Upper lobe of left lung (tissue), 6 donors: Measurements from ENCODE around the gene PDE4C. TPM values are rescaled to one million over a fixed set of nuclear protein-coding genes. Genes with fewer than 3 reads are reported as not detected.
A peak's percentile ranks its signal among the peaks of the same experiment; 100 is the strongest.
"Not testable (repeated sequence)": the region's sequence is repeated elsewhere in the genome, so short reads cannot be mapped to it uniquely, and the experiment has no call there.

Source experiments
- ATAC-seq, 2 donors: fragments of 200-7000 bp; cut with Tn5 transposase; one replicate each; pipeline ENCODE4 v1.9.1; 2022; ENCODE audit warnings: mild to moderate bottlenecking in 2 of 2, moderate library complexity in 2 of 2; ENCODE audit not compliant: low FRiP score in 2 of 2
- DNase-seq, 2 donors: peaks; one replicate each; pipeline ENCODE4 v3.0.0-alpha.2; 2019 to 2020
- H3K27ac ChIP-seq, 4 donors: fragments of 200-600 bp; sonication (generic); one replicate each; pipeline ENCODE4 v1.5.1; 2016 to 2019
- H3K27me3 ChIP-seq, 4 donors: fragments of 200-600 bp; sonication (generic); one replicate each; pipeline ENCODE4 v1.5.1; 2017 to 2019
- H3K36me3 ChIP-seq, 4 donors: fragments of 200-600 bp; sonication (generic); one replicate each; pipeline ENCODE4 v1.5.1; 2016 to 2019
- H3K4me1 ChIP-seq, 4 donors: fragments of 200-600 bp; sonication (generic); one replicate each; pipeline ENCODE4 v1.5.1; 2018 to 2019
- H3K4me3 ChIP-seq, 4 donors: fragments of 200-600 bp; sonication (generic); one replicate each; pipeline ENCODE4 v1.5.1; 2017 to 2019; ENCODE audit warnings: mild to moderate bottlenecking in 2 of 4, moderate library complexity in 1 of 4
- H3K9me3 ChIP-seq, 4 donors: fragments of 200-600 bp; sonication (generic); one replicate each; pipeline ENCODE4 v1.5.1; 2018 to 2019
- EP300 ChIP-seq, 4 donors: sonication (generic); formaldehyde crosslinking; IDR thresholded peaks; one replicate each; pipeline ENCODE4 v1.5.1; 2017; ENCODE audit warnings: antibody characterized with exemption in 4 of 4, control low read depth in 2 of 4
- POLR2A ChIP-seq, 4 donors: fragments of 450-650 bp; IDR thresholded peaks; one replicate each; pipeline ENCODE4 v1.5.1; 2016 to 2017; ENCODE audit warnings: antibody characterized with exemption in 4 of 4, mild to moderate bottlenecking in 2 of 4
- POLR2AphosphoS5 ChIP-seq, 2 donors: sonication (generic); formaldehyde crosslinking; IDR thresholded peaks; one replicate each; pipeline ENCODE4 v1.5.1; 2017; ENCODE audit warnings: antibody characterized with exemption in 2 of 2
- WGBS, 2 donors: methylation state at CpG; one replicate each; pipeline ENCODE4 v1.1.5; 2017 to 2018; 5-methylcytosine and 5-hydroxymethylcytosine counted together
- total RNA-seq, 6 donors: library from RNA; depleted of rRNA in 4 of 6; stranded (reverse); fragments of >200 nt in 4 of 6; gene quantifications; one replicate each; pipeline versions ENCODE4 v1.1.0 to v1.2.1, GENCODE V29; 2016 to 2021
- TF ChIP-seq, protein P1 (sequence below), 6 experiments: fragments of 450-650 bp in 4 of 6; fragments of 200-600 bp in 2 of 6; sonication (generic) in 2 of 6; IDR thresholded peaks; one replicate each; pipeline ENCODE4 v1.5.1; 2016 to 2019; ENCODE audit warnings: antibody characterized with exemption in 6 of 6
- donor health status: DM: no; HTN: no; CAD: no; lungs with moderate emphysema.
- donor health status: DM: no; HTN: yes; CAD: no; lungs with severe emphysema.

Gene PDE4C
- total RNA-seq, 6 donors from 2014 or later: 6.4 to 479 (median 21.0) TPM

- Histone ChIP-seq H3K4me3 (no peak overlapping the region), H3K36me3 (no peaks in the 10 kb centered on the region), H3K4me1 (peaks cover 0 to 8% (median 2%) of the 10 kb centered on the region in 4 donors), H3K9me3 (no peaks in the 10 kb centered on the region), H3K27me3 (peaks cover 0 to 4% (median 0%) of the 10 kb centered on the region in 4 donors), H3K27ac (no peak overlapping the region)
- ATAC-seq: no peak
- no peak for DNase-seq
- WGBS, 2 donors: 97 to 98% methylated on average over 8 of the region's 8 CpGs
- TF ChIP-seq POLR2A (IDR thresholded peaks at IDR 0.05): no peak
- TF ChIP-seq, protein P1, sequence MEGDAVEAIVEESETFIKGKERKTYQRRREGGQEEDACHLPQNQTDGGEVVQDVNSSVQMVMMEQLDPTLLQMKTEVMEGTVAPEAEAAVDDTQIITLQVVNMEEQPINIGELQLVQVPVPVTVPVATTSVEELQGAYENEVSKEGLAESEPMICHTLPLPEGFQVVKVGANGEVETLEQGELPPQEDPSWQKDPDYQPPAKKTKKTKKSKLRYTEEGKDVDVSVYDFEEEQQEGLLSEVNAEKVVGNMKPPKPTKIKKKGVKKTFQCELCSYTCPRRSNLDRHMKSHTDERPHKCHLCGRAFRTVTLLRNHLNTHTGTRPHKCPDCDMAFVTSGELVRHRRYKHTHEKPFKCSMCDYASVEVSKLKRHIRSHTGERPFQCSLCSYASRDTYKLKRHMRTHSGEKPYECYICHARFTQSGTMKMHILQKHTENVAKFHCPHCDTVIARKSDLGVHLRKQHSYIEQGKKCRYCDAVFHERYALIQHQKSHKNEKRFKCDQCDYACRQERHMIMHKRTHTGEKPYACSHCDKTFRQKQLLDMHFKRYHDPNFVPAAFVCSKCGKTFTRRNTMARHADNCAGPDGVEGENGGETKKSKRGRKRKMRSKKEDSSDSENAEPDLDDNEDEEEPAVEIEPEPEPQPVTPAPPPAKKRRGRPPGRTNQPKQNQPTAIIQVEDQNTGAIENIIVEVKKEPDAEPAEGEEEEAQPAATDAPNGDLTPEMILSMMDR (IDR thresholded peaks at IDR 0.05): no peak
- TF ChIP-seq POLR2AphosphoS5 (IDR thresholded peaks at IDR 0.05): no peak
- no peak for TF ChIP-seq EP300 (IDR thresholded peaks at IDR 0.05)
Measured at GRCh38 chr19:18216789-18217188, 9.4 kb downstream of the PDE4C start.

DNA sequence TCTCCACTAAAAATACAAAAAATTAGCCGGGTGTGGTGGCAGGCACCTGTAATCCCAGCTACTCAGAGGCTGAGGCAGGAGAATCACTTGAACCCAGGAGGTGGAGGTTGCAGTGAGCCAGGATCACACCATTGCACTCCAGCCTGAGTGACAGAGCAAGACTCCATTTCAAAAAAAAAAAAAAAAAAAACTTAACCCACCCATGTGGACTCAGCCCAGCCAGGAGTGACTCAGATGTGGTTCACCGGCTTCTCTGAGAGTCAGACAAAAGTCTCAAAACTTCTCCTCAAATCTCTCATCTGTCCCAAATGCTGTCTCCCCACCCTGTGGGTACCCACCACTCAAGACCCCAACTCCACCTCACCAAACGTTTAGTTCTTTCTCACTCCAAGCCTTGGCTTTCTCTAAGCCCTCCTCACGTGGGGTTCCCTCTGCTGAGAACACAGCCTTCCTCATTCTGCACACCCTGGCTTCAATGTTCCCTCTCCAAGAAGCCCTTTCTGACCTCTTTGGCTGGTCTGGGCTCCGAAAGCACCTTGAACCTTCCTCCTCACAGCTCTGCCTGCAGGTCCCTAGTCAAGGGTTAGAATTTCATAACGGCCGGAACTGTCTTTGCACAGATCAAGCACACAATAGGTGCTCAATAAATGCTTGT lies 11.3 kb downstream of the PDE4C start:
- H3K4me3 ChIP-seq: no peak overlapping the region
- 67 to 72% methylated on average over 7 of the region's 7 CpGs for WGBS, 2 donors
- no peaks in the 10 kb centered on the region for H3K9me3 ChIP-seq
- ATAC-seq: peak in 1 of 2 donors; percentile 25
- H3K27ac ChIP-seq: no peak overlapping the region
- no peaks in the 10 kb centered on the region for H3K36me3 ChIP-seq
- no peak for DNase-seq
- TF ChIP-seq POLR2AphosphoS5 (IDR thresholded peaks at IDR 0.05) (no peak), EP300 (IDR thresholded peaks at IDR 0.05) (no peak), POLR2A (IDR thresholded peaks at IDR 0.05) (no peak)
- TF ChIP-seq, protein P1 (IDR thresholded peaks at IDR 0.05): no peak
- H3K4me1 ChIP-seq: no peaks in the 10 kb centered on the region
- no peaks in the 10 kb centered on the region for H3K27me3 ChIP-seq

- Histone ChIP-seq H3K4me1 (peaks cover 0 to 5% (median 0%) of the 10 kb centered on the region in 4 donors), H3K36me3 (no peaks in the 10 kb centered on the region), H3K27ac (no peak overlapping the region), H3K9me3 (no peaks in the 10 kb centered on the region), H3K27me3 (no peaks in the 10 kb centered on the region), H3K4me3 (no peak overlapping the region)
- WGBS, 2 donors: 81 to 83% methylated on average over 13 to 14 of the region's 14 CpGs
- ATAC-seq: peak in 1 of 2 donors; percentile 19
- no peak for DNase-seq
- no peak for TF ChIP-seq EP300 (IDR thresholded peaks at IDR 0.05)
- TF ChIP-seq POLR2AphosphoS5 (IDR thresholded peaks at IDR 0.05): no peak
- TF ChIP-seq, protein P1 (IDR thresholded peaks at IDR 0.05): no peak
- no peak for TF ChIP-seq POLR2A (IDR thresholded peaks at IDR 0.05)
Measured at GRCh38 chr19:18211683-18212082, 14.6 kb downstream of the PDE4C start.

- H3K4me1 ChIP-seq: peaks cover 4 to 16% (median 8%) of the 10 kb centered on the region in 4 donors
- not testable (repeated sequence) for ATAC-seq, H3K27ac ChIP-seq, H3K27me3 ChIP-seq, H3K36me3 ChIP-seq, H3K9me3 ChIP-seq, H3K4me3 ChIP-seq, DNase-seq
- WGBS, 2 donors: 79 to 90% methylated on average over 5 of the region's 5 CpGs
Measured at GRCh38 chr19:18209912-18210311, 16.3 kb downstream of the PDE4C start.

GRCh38 chr19:18208098-18208951 lies 17.9 kb downstream of the PDE4C start:
- H3K9me3 ChIP-seq: no peaks in the 10 kb centered on the region
- no peak for ATAC-seq
- no peaks in the 10 kb centered on the region for H3K36me3 ChIP-seq
- no peak for TF ChIP-seq EP300 (IDR thresholded peaks at IDR 0.05)
- TF ChIP-seq POLR2AphosphoS5 (IDR thresholded peaks at IDR 0.05): peak; percentile 10 to 33
- no peak for TF ChIP-seq POLR2A (IDR thresholded peaks at IDR 0.05)
- TF ChIP-seq, protein P1 (IDR thresholded peaks at IDR 0.05): peak in 5 of 6 experiments; percentile 15 to 72 (median 44)
- DNase-seq: peak; percentile 35 to 92
- H3K4me3 ChIP-seq: no peak overlapping the region
- peaks cover 8 to 23% (median 13%) of the 10 kb centered on the region in 4 donors for H3K4me1 ChIP-seq
- peak overlapping the region in 2 of 4 donors; percentile 44 to 62 for H3K27ac ChIP-seq
- no peaks in the 10 kb centered on the region for H3K27me3 ChIP-seq
- 20 to 24% methylated on average over 11 to 32 of the region's 32 CpGs for WGBS, 2 donors
